BLaER1 treated with 17β-estradiol and CSF1 and Interleukin-3, amounts not matched to agents 10 nM and 100 nM (cell line): ENCODE data around the gene ZNF26.
"Not testable (repeated sequence)": the region's sequence is repeated elsewhere in the genome, so short reads cannot be mapped to it uniquely, and the experiment has no call there.

Experiments
- H3K27ac ChIP-seq, 11 experiments: shearing (Covaris generic); formaldehyde crosslinking; 2 replicates each; pipeline ENCODE4 v1.8.1; 2022
- H3K27me3 ChIP-seq, 11 experiments: shearing (Covaris generic); formaldehyde crosslinking; 2 replicates each; pipeline ENCODE4 v1.8.1; 2022
- H3K36me3 ChIP-seq, 11 experiments: shearing (Covaris generic); formaldehyde crosslinking; 2 replicates each; pipeline ENCODE4 v1.8.1; 2022
- H3K4me1 ChIP-seq, 10 experiments: shearing (Covaris generic); formaldehyde crosslinking; 2 replicates each; pipeline ENCODE4 v1.8.1; 2022
- H3K4me2 ChIP-seq, 11 experiments: shearing (Covaris generic); formaldehyde crosslinking; 2 replicates each; pipeline ENCODE4 v1.8.1; 2022
- H3K4me3 ChIP-seq, 10 experiments: shearing (Covaris generic); formaldehyde crosslinking; 2 replicates each; pipeline ENCODE4 v1.8.1; 2022
- H3K9ac ChIP-seq, 11 experiments: shearing (Covaris generic); formaldehyde crosslinking; 2 replicates each; pipeline ENCODE4 v1.8.1; 2022
- H3K9me3 ChIP-seq, 11 experiments: shearing (Covaris generic); formaldehyde crosslinking; replicated peaks in 1 of 11; 2 replicates each; pipeline ENCODE4 v1.8.1; 2022
- H4K20me1 ChIP-seq, 11 experiments: shearing (Covaris generic); formaldehyde crosslinking; 2 replicates each; pipeline ENCODE4 v1.8.1; 2022
- Cebpa-rat ChIP-seq, 11 experiments: shearing (Covaris generic); IDR thresholded peaks; 2 replicates each; pipeline ENCODE4 v1.8.1; 2022

Gene ZNF26

DNA sequence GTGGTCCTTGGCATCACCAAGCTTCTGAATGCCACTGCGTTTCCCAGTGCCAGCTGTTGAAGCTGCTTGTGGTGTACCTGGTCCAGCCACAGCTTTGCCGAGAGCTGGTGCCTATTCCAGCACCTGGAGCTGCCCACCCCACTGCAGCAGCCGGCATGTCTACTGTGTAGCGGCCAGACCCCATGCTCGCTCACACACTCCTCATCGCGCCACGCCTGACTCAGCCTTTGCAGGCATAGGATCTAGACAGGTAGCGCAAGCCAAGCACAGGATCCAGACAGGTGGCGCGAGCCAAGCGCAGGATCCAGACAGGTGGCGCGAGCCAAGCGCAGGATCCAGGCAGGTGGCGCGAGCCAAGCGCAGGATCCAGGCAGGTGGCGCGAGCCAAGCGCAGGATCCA, 18.4 kb upstream of the ZNF26 start:
- peaks cover 98 to 100% (median 100%) of the 10 kb centered on the region in 11 experiments for H3K9me3 ChIP-seq
- H3K27ac ChIP-seq = no peak overlapping the region
- H4K20me1 ChIP-seq = no peaks in the 10 kb centered on the region
- no peak overlapping the region for H3K4me2 ChIP-seq
- H3K27me3 ChIP-seq = no peaks in the 10 kb centered on the region
- no peak overlapping the region for H3K9ac ChIP-seq
- no peak for TF ChIP-seq Cebpa-rat (IDR thresholded peaks at IDR 0.05)
- peak overlapping the region in 5 of 10 experiments; percentile 3 to 14 (median 10); a peak in 1 of 20 replicates for H3K4me3 ChIP-seq
- H3K36me3 ChIP-seq = peaks cover 24 to 60% (median 52%) of the 10 kb centered on the region in 11 experiments; a peak in 21 of 22 replicates
- no peaks in the 10 kb centered on the region for H3K4me1 ChIP-seq

DNA sequence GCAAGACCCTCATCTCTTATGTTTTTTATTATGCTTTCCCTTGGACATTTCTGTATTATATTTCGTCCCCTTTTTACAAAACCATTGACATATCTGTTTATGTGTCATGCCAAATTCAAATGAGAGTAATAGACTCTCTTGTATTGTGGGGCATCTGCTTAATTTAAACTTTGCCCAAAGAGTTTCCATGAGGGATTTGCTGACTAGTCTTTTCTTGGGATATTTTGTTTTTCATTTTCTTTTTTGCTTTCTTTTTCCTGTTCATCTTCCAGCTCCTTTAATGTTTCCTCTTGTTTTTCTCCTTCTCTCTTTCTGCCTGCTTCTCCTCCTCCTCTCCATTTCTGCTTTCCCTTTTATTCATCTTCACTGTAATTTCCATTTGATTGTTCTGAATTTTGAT, 13.8 kb upstream of the ZNF26 start:
- Histone ChIP-seq H3K4me2 (no peak overlapping the region), H3K4me3 (no peak overlapping the region), H3K9ac (no peak overlapping the region), H3K27ac (no peak overlapping the region), H3K9me3 (peaks cover 82 to 100% (median 97%) of the 10 kb centered on the region in 11 experiments), H3K36me3 (peaks cover 8 to 15% (median 11%) of the 10 kb centered on the region in 11 experiments; a peak in 18 of 22 replicates), H3K4me1 (no peaks in the 10 kb centered on the region), H4K20me1 (no peaks in the 10 kb centered on the region), H3K27me3 (no peaks in the 10 kb centered on the region)
- no peak for TF ChIP-seq Cebpa-rat (IDR thresholded peaks at IDR 0.05)

DNA sequence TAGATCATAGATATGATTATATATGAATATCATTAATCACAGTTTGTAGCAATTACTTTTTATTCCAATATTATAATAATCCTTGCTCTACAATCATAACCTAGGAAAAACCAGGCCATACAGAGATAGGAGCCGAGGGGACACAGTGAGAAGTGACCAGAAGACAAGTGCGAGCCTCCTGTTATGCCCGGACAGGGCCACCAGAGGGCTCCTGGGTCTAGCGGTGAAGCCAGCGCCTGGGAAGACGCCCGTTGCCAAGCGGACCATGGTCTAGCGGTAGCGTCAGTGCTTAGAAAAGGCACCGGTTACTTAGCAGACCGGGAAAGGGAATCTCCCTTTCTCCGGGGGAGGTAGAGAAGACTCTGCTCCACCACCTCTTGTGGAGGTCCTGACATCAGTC, 9.3 kb upstream of the ZNF26 start:
- not testable (repeated sequence) for H3K36me3 ChIP-seq, H3K4me1 ChIP-seq, H3K4me3 ChIP-seq, H4K20me1 ChIP-seq, H3K27me3 ChIP-seq, H3K4me2 ChIP-seq, H3K9ac ChIP-seq, H3K27ac ChIP-seq
- H3K9me3 ChIP-seq = peaks cover 55 to 97% (median 66%) of the 10 kb centered on the region in 11 experiments

DNA sequence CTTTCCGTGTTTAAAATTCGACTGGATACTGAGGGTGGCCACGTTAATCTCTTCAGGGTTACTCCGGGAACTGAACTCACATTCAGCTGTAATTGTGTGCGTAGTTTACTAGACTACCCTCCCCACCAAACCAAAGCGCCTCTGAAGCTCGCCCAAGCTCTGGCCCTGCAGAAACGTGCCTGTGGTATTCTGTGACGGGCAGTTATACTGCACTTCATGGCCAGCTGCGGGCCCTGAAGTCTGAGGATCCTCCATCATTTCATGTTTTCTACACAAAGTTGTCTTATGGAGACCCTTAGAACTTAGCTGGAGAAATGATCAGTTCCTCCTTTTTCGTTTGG, 688 bp downstream of the ZNF26 start:
- Histone ChIP-seq H3K4me3 (peak overlapping the region; percentile 80 to 99 (median 93)), H3K9ac (peak overlapping the region; percentile 78 to 92 (median 88)), H3K4me1 (peaks cover 7 to 18% (median 13%) of the 10 kb centered on the region in 10 experiments; a peak in 19 of 20 replicates), H4K20me1 (peaks cover 0 to 6% (median 0%) of the 10 kb centered on the region in 11 experiments; a peak in 3 of 22 replicates), H3K9me3 (peaks cover 63 to 78% (median 71%) of the 10 kb centered on the region in 11 experiments), H3K36me3 (peaks cover 43 to 47% (median 46%) of the 10 kb centered on the region in 11 experiments), H3K4me2 (peak overlapping the region; percentile 83 to 99 (median 93)), H3K27ac (peak overlapping the region; percentile 73 to 89 (median 86)), H3K27me3 (no peaks in the 10 kb centered on the region)
- no peak for TF ChIP-seq Cebpa-rat (IDR thresholded peaks at IDR 0.05)

DNA sequence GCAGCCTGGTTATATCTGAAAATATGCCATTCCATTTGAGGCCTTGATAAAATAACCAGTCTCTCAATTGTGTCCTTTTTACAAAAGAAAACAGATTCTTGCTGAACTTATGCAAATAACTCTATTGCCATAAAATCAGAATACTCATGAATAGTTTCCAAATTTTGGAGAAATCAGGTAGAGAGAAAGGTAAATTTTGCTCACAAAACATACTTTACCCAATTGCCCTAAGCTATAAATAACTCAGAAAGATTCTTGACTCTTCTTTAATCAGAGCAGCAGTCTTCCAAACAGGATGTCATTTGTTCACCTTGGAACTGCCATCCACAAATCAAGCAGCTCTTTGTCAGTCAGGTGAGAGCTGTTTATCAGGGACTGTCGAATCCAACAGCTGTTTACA, 12.6 kb downstream of the ZNF26 start:
- H3K27me3 ChIP-seq = no peaks in the 10 kb centered on the region
- H3K27ac ChIP-seq = no peak overlapping the region
- TF ChIP-seq Cebpa-rat (IDR thresholded peaks at IDR 0.05) = no peak
- H4K20me1 ChIP-seq = peaks cover 0 to 38% (median 0%) of the 10 kb centered on the region in 11 experiments; a peak in 3 of 22 replicates
- H3K9ac ChIP-seq = no peak overlapping the region
- H3K9me3 ChIP-seq = peaks cover 100% of the 10 kb centered on the region in 11 experiments
- H3K4me3 ChIP-seq = peak overlapping the region in 5 of 10 experiments; percentile 14 to 26 (median 19); a peak in 2 of 20 replicates
- H3K36me3 ChIP-seq = peaks cover 94 to 100% (median 98%) of the 10 kb centered on the region in 11 experiments
- H3K4me2 ChIP-seq = no peak overlapping the region
- no peaks in the 10 kb centered on the region for H3K4me1 ChIP-seq

DNA sequence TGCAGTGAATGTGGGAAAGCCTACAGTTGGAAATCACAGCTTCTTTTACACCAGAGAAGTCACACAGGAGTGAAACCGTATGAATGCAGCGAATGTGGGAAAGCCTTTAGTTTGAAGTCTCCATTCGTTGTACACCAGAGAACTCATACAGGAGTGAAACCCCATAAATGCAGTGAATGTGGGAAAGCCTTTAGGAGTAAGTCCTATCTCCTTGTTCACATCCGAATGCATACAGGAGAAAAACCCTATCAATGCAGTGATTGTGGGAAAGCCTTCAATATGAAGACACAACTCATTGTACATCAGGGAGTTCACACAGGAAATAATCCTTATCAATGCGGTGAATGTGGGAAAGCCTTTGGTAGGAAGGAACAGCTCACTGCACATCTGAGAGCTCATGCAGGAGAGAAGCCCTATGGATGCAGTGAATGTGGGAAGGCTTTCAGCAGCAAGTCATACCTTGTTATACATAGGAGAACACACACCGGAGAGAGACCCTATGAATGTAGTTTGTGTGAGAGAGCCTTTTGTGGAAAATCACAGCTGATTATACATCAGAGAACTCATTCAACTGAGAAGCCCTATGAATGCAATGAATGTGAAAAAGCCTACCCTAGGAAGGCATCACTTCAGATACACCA, 24.6 kb downstream of the ZNF26 start:
- H3K9ac ChIP-seq = no peak overlapping the region
- H3K27me3 ChIP-seq = peaks cover 0 to 4% (median 0%) of the 10 kb centered on the region in 11 experiments; a peak in 1 of 22 replicates
- H3K4me2 ChIP-seq = no peak overlapping the region
- H3K36me3 ChIP-seq = peaks cover 100% of the 10 kb centered on the region in 11 experiments
- no peak for TF ChIP-seq Cebpa-rat (IDR thresholded peaks at IDR 0.05)
- no peaks in the 10 kb centered on the region for H3K4me1 ChIP-seq
- no peak overlapping the region for H3K27ac ChIP-seq
- peak overlapping the region; percentile 20 to 47 (median 33); a peak in 16 of 20 replicates for H3K4me3 ChIP-seq
- H4K20me1 ChIP-seq = no peaks in the 10 kb centered on the region
- H3K9me3 ChIP-seq = peaks cover 100% of the 10 kb centered on the region in 11 experiments

DNA sequence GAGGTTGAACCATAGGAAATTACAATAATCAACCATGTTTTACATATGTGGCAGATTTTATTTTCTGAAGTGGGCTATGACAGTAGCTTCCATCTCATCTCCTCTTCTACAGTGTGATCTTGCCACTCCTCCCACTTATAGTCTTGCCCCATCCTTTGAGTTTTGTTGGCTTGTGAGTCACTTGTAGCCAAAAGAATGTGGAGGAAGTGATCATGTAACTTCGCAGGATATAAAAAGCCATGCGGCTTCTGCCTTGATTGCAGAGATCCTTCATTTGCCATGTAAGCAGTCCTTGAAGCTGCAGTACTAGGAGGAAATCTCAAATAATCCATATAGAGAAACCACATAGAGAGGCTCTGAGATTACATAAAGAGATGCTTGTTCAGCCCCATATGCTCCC, 37.4 kb downstream of the ZNF26 start:
- H3K9ac ChIP-seq = no peak overlapping the region
- no peak overlapping the region for H3K4me3 ChIP-seq
- no peaks in the 10 kb centered on the region for H3K4me1 ChIP-seq
- no peak overlapping the region for H3K4me2 ChIP-seq
- no peaks in the 10 kb centered on the region for H4K20me1 ChIP-seq
- TF ChIP-seq Cebpa-rat (IDR thresholded peaks at IDR 0.05) = no peak
- H3K27ac ChIP-seq = no peak overlapping the region
- no peaks in the 10 kb centered on the region for H3K27me3 ChIP-seq
- peaks cover 87 to 100% (median 98%) of the 10 kb centered on the region in 11 experiments for H3K9me3 ChIP-seq
- peaks cover 50 to 89% (median 67%) of the 10 kb centered on the region in 11 experiments for H3K36me3 ChIP-seq

DNA sequence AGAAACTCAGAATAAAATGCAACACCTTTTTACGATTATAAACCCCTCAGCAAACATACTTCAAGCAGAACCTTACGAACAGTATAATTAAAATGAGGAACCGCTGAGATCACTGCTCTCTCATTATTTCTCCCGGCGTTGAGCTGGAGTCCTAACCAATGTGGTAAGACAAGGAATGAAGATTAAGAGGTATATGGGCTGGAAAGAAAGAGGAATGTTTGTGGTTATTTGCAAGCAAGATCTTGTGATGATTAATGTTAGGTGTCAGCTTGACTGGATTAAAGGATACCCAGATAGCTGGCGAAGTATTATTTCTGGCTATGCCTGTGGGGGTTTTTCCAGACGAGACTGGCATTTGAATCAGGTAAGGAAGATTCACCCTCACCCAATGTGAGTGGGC, 40.8 kb downstream of the ZNF26 start:
- no peak for TF ChIP-seq Cebpa-rat (IDR thresholded peaks at IDR 0.05)
- no peaks in the 10 kb centered on the region for H3K4me1 ChIP-seq
- no peak overlapping the region for H3K4me3 ChIP-seq
- H4K20me1 ChIP-seq = no peaks in the 10 kb centered on the region
- H3K36me3 ChIP-seq = peaks cover 20 to 55% (median 40%) of the 10 kb centered on the region in 11 experiments
- H3K27ac ChIP-seq = no peak overlapping the region
- H3K4me2 ChIP-seq = no peak overlapping the region
- no peaks in the 10 kb centered on the region for H3K27me3 ChIP-seq
- peaks cover 87 to 100% (median 96%) of the 10 kb centered on the region in 11 experiments for H3K9me3 ChIP-seq
- H3K9ac ChIP-seq = no peak overlapping the region

DNA sequence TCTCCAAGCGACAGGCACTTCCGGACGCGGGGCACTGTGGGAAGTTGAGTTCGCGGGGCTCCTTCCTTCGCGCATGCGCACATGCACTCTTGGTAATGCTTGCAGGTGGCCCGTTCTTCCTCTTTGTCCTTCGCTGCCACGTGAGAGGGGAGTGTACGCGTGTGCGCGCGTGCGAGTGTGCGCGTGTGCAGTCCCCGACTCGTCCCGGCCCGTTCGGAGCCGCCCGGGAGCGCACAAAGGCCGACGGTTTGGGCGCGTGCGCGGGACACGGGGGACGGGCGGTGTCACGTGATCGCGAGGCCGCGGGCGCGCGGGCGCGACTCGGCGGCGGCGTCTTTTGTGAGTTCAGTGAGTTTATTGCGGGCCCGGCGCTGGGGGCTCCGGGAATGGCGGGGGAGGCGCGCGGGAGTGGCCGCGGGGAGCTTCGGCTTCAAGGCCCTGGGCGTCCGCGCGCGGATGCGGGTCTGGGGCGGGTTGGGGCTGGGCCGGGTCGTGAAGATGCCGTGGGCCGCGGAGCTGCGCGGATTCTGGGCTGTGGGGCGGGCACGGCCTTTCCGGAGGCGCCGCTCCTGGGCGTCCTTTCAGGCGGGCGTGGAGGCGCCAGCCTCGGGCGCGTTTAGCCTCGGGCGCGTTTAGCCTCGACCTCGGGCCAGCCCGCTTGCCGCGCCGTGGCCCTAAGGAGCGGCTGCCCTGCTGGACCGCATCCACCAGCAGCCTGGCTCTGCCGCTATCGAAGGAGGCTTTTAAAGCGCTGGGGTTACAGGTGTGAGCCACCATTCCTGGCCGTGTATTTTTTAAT, 51.2 kb downstream of the ZNF26 start, which contains the start of gene ZNF84:
Gene ZNF84 (plus strand): TSS at position 303 of the 799 bp plus-strand sequence. CDS start 3,959 bp downstream, outside the sequence.
- no peak for TF ChIP-seq Cebpa-rat (IDR thresholded peaks at IDR 0.05)

More for the DNA sequence above, 51.2 kb downstream of the ZNF26 start, which contains the start of gene ZNF84:
- H4K20me1 ChIP-seq = no peaks in the 10 kb centered on the region
- peaks cover 82 to 89% (median 86%) of the 10 kb centered on the region in 11 experiments for H3K9me3 ChIP-seq
- peaks cover 36 to 43% (median 39%) of the 10 kb centered on the region in 11 experiments for H3K36me3 ChIP-seq
- no peaks in the 10 kb centered on the region for H3K27me3 ChIP-seq
- H3K4me1 ChIP-seq = peaks cover 0 to 4% (median 0%) of the 10 kb centered on the region in 10 experiments; a peak in 1 of 20 replicates
- peak within 1 kb of the TSS; percentile 64 to 97 (median 71) for H3K4me2 ChIP-seq
- H3K9ac ChIP-seq = peak within 1 kb of the TSS; percentile 88 to 98 (median 93)
- H3K27ac ChIP-seq = peak within 1 kb of the TSS; percentile 85 to 96 (median 95)
- peak within 1 kb of the TSS; percentile 73 to 82 (median 78) for H3K4me3 ChIP-seq
